ENCODE measurements around the gene XAB2.
"Not testable (repeated sequence)": the region's sequence is repeated elsewhere in the genome, so short reads cannot be mapped to it uniquely, and the experiment has no call there.

XAB2 gene

DNA sequence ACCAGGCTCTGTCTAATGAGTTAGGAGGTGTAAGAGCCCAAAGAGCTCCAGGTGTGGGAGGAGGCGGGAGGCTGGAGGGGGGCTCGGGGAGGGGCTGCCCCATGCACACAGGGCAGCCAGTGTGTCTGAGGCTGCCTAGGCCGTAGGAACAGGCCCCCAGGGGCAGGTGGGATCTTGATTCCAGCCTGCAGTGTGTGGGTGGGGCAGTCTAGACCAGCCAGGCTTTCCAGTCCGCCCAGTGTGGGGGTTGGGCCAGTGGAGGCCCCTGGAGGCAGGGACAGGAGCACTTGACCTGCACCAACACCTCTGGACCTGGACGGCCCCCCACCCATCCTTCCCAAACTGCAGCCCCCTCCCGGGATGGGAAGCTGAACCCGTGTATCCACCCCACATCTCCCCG, 39.1 kb downstream of the XAB2 start:
- peak in 1 of 10 donors; percentile 14 for DNase-seq

DNA sequence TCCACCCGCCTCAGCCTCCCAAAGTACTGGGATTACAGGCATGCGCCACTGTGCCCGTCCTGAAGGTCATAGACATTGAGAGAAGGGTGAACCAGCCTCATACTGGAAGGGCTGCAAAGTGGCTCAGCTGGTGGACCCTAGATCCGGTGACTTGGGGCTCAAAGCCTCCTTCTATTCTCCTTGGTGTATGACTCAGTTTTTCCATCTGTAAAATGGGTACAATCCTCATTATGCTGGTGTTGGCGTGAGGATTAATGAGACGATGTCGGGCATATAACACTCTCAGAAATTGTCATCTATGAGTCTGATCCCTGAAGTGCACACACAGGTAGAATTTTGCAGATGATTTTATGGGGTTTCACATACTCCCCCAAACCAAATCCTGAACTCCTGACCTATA, 39.5 kb downstream of the XAB2 start:
- DNase-seq, result peak in 1 of 10 donors; percentile 20
- intact Hi-C loops (cut with DNase I), result no loop called here

More for the DNA sequence above, 39.1 kb downstream of the XAB2 start:
- intact Hi-C loops (cut with DNase I), result no loop called here

DNA sequence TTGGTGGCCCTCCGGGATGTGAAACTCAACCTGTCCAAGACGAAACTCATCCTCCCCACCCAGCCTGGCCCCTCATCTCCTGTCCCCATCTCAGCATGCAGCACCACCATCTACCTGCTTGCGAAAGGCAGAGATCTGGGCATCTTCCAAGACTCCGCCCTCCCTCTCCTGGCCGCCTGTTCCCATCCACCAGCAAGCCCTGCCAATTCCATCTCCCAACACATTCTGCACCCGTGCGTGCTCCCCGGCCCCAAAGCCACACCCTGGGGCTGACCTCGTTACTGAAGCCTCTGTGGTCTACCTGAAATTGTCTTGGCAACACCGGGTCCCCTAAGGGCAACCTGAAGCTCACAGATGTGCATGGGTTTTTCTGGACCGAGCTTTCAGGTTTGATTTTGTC, 46.9 kb downstream of the XAB2 start:
- no peak for DNase-seq
- intact Hi-C loops (cut with DNase I), result no loop called here

DNA sequence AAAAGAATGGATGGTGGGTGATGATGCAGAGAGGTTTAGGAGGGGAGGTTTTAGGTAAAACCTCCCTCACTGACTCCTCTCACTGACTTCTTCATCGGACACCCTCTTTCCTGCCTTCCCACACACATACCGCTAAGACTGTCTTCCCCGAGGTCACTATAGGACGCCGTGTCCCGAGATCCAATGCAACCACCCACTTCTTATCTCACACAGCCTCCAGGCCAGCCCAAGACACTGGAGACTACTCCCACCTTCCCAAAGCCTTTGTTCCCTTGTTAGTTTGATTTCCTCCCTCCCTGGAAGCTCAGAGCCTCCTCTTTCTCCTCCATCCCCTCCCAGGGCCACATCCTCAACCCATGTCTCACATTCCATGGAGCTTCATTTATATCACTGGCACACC, 50.2 kb downstream of the XAB2 start:
- no peak for DNase-seq
- intact Hi-C loops (cut with DNase I), result no loop called here

DNA sequence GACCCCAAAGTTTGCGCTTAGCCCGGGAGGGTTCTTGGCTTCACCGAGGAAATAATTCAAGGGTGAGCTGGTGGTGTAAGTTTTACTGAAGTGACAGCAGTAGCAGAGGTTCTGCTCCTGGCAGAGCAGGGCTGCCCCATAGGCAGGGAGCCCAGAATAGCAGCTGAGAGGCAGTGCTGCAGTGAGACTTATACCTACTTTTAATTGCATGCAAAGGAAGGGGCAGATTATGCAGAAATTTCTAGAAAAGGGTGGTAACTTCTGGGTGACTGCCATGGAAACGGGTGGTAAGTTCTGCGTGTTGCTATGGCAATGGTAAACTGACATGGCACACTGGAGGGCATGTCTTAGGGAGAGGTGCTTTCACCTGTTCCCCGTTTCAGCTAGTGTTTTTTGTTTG, 51.2 kb downstream of the XAB2 start:
- intact Hi-C loops (cut with DNase I), result no loop called here

DNA sequence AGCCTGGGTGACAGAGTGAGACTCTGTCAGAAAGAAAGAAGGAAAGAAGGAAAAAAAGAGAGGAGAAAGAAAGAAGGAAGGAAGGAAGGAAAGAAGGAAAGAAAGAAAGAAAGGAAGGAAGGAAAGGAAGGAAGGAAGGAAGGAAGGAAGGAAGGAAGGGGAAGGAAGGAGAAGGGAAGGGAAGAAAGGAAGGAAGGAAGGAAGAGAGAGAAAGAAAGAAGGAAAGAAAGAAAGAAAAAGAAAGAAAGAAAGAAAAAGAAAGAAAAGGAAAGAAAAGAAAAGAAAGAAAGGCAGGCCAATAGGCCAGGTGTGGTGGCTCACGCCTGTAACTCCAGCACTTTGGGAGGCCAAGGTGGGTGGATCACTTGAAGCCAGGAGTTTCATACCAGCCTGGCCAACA, 51.9 kb downstream of the XAB2 start:
- DNase-seq; intact Hi-C loops (cut with DNase I): not testable (repeated sequence)

More for the DNA sequence above, 51.2 kb downstream of the XAB2 start:
- DNase-seq, result no peak

DNA sequence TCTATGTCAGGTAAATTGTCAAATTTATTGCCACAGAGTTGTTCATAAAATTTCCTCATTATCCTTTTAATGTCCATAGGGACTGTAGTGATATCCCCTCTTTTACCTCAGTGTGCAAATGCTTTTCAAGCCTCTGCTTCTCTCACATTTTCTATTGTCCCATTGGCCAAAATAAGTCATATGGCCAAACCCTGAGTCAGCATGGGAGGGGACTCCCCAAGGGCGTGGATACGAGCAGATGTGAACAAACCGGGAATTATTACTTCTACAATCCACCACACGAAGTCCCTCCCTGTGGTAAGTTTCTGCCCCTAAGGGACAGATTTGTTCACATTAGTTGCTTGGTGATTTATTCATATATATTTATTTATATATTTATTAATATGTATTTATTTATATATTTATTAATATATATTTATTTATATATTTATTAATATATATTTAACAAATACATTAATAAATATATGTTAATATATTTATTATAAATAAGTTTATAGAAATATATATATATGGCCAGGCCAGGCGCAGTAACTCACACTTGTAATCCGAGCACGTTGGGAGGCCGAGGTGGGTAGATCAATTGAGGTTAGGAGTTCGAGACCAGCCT, 53.8 kb downstream of the XAB2 start:
- intact Hi-C loops (cut with DNase I), result no loop called here
- DNase-seq, result no peak

DNA sequence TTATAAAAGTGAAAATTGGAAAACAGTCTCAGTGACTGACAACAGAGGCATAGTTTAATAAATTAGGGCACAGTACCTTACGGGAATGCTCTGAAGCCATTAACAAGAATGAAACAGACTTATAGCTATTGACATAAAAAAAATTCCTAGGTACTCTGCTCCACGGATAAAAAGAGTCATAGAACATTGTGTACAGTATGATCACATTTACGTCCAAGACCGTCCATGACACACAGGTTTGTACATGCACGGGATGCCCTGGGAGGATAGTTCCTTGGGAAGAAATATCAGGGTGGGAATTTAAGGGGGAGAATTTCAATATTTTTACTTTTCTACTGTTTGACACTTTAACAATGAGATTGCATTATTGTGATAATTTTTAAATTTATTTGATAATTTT, 58.6 kb downstream of the XAB2 start:
- no peak for DNase-seq
- intact Hi-C loops (cut with DNase I), result no loop called here
